Measurements from ENCODE around the gene RAD51C. TPM values are rescaled to one million over a fixed set of nuclear protein-coding genes. Genes with fewer than 3 reads are reported as not detected.
A peak's percentile ranks its signal among the peaks of the same experiment; 100 is the strongest.

The RAD51C gene
- total and polyA plus RNA-seq, 9 of the 15 experiments (the other 6 are each of a cell fraction or from before 2014, with no cell fraction given) = 93.9 to 341 (median 135) TPM

- peak in 1 of 2 experiments; percentile 85; a peak in 2 of 4 replicates for TF ChIP-seq ZNF639 (CRISPR knock-in tag; conservative IDR thresholded peaks at IDR 0.05 in 1 of 2, IDR thresholded peaks at IDR 0.05 in 1 of 2)
- TF ChIP-seq ZNF449 (CRISPR knock-in tag; IDR thresholded peaks at IDR 0.05) = peak; percentile 53; the same call in 1 of the 2 replicates
- TF ChIP-seq RCOR1 (IDR thresholded peaks at IDR 0.05; ENCODE audit: borderline replicate concordance in 1 of 2, low read depth in 2 of 2, low read length in 2 of 2) = peak; percentile 93 to 95
- no peak for TF ChIP-seq TSC22D4 (tag; IDR thresholded peaks at IDR 0.05)
- no peak for TF ChIP-seq ZNF407 (IDR thresholded peaks at IDR 0.05; ENCODE audit: low read depth)
- peak; percentile 92; the same call in 1 of the 2 replicates for TF ChIP-seq ZNF778 (CRISPR knock-in tag; IDR thresholded peaks at IDR 0.05)
- peak; percentile 69 for TF ChIP-seq NKRF (IDR thresholded peaks at IDR 0.05; ENCODE audit: borderline replicate concordance)
- TF ChIP-seq YBX1 (IDR thresholded peaks at IDR 0.05) = no peak
- TF ChIP-seq CC2D1A (IDR thresholded peaks at IDR 0.05) = no peak
- no peak for TF ChIP-seq HDGF (IDR thresholded peaks at IDR 0.05)
- TF ChIP-seq TCF7L2 (IDR thresholded peaks at IDR 0.05; ENCODE audit: low read depth, low read length) = 0 out of 2 replicates have a peak, but pooled peaks have one; percentile 23
- peak; percentile 99 for TF ChIP-seq GABPB2 (CRISPR knock-in tag; conservative IDR thresholded peaks at IDR 0.05)
These were observed 33.3 kb upstream of the RAD51C start (continued) for GRCh38 chr17:58658804-58659713.

Data from K562 (cell line).